Glomerular endothelial cell (primary cell): ENCODE measurements around the gene TMEM163. TPM values are rescaled to one million over a fixed set of nuclear protein-coding genes. Genes with fewer than 3 reads are reported as not detected.
A peak's percentile ranks its signal among the peaks of the same experiment; 100 is the strongest.

ENCODE experiments used
- DNase-seq: peaks from one replicate; pipeline ENCODE4 v3.0.0-alpha.2; 2011; ENCODE audit warnings: low read depth, low spot score; ENCODE audit errors: extremely low read depth
- total RNA-seq: library from RNA; depleted of rRNA; stranded (reverse); fragments of >200 nt; gene quantifications from 2 replicates; pipeline ENCODE4 v1.2.3, GENCODE V29; 2015

Gene TMEM163
- total RNA-seq, 1 donor from 2014 or later: 3.2 TPM

DNA sequence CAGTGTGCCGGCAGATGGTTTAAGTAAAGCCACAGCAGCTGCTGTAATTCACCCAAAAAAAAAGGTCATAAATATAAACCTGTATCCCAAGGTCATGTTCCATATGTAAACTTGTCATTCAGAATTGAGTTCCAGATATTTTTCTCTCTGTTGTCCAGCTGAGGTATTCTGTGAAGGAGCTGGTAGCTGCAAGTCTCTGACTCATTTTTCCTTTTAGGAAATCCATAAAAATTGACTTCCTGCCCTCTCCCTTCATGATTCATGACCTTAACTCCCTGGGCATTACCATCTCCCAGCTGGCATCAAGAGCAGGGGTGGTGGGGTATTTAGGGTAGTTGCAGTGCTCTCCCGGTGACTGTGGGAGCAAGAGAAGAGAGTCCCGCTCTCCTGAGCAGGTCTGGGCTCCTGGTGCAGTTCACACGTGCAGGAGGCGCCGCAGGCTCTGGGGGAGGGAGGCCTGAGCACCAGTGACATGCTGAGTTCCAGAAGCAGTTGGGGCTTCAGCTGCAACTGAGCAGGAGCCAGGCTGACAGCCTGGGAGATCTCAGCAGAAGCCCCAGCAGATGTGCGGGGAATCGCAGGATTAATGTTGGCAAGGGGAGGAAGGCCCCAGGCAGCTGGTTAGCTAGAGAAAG is 272.3 kb downstream of the TMEM163 start:
- peak; percentile 65 for DNase-seq

DNA sequence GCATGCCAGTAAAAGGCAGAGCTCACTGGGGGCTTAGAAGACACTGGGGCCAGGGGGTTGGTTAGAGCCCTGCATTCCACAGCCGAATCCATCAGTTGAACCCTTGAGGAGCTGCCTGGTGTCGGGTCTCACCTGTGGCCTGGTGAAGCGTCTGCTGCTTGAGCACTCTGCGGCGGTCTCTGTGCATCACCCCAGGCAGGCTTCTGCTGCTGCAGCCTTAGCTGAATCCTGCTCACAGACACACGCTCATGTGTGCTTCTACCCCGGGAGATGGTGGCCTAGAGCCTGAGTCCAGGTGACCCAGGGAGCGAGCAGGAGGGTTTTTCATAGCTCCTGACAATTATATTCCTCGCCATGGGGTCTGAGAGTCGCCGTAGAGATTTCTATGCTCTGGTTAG is 272.8 kb downstream of the TMEM163 start:
- DNase-seq: no peak

DNA sequence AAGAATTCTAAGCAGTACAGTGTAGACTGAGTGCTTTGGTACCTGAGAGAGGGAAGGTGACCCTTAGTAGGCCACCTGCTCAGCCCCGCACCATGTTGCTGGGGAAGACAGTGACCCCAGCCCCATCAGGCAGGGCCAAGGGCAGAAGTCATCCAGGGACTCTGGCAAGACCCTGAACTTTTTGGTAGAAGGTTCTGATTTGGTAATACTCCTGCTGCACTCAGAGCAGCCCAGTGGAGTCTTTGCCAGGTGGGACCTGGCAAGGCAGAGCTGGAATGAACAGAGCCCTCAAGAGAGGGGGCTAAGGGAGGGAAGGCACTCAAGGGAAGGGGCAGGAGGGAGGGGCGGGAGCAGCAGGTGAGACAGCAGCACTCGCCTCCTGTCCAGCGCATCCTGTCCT is 273.7 kb downstream of the TMEM163 start:
- no peak for DNase-seq

- DNase-seq: no peak
Measured at GRCh38 chr2:134443814-134444480, 274.9 kb downstream of the TMEM163 start.

- no peak for DNase-seq
Measured at GRCh38 chr2:134441153-134441863, 277.5 kb downstream of the TMEM163 start.

DNA sequence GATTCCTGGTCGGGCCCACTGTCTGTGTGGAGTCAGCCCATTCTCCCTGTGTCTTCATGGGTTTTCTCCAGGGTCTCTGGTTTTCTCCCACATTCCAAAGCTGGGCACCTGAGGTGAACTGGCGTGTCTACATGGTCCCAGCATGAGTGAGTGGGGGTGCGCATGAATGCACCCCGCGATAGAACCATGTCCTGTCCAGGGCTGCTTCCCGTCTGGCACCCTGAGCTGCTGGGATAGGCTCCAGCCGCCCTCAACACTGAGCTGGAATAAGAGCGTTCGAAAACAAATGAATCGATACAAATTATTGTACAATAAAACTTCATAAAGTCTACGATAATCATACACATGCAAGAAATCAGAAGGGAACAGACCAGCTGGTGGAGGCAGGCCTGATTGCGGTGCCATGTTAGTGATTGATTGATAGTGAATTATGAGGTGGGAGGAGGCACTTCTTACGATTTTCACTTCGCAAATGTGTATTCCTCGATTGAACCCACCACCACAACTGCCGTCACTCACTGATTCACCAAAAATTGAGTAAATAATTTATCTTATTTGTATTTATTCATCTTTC is 278.4 kb downstream of the TMEM163 start:
- DNase-seq: no peak

GRCh38 chr2:134438371-134438770 is 280.4 kb downstream of the TMEM163 start:
- DNase-seq: no peak

- no peak for DNase-seq
Measured at GRCh38 chr2:134436706-134437105, 282.1 kb downstream of the TMEM163 start.

GRCh38 chr2:134435936-134436335 is 282.9 kb downstream of the TMEM163 start:
- DNase-seq: no peak

DNA sequence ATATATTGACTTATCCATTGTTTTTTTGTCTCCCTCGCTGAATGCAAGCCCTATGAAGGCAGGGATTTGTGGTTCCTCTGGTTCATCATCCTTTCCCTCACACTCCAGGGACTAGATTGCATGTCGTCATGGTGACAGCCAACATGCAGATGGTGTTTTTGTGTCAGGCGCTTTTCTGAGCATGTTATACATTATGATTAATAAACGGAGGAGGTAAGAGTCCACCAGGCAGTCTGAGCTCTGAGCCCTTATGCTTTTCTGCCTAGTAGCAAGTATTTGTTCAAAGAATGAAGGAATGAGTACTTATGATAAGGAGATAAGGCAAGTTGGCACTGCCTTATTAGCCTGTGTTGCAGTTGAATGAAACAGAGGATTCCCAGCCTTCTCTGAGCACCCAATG is 283.3 kb downstream of the TMEM163 start:
- DNase-seq: no peak

GRCh38 chr2:134433979-134434378 is 284.8 kb downstream of the TMEM163 start:
- DNase-seq: no peak

- no peak for DNase-seq
Measured at GRCh38 chr2:134433469-134433868, 285.3 kb downstream of the TMEM163 start.

- DNase-seq: no peak
Measured at GRCh38 chr2:134432435-134432883, 286.3 kb downstream of the TMEM163 start.

DNA sequence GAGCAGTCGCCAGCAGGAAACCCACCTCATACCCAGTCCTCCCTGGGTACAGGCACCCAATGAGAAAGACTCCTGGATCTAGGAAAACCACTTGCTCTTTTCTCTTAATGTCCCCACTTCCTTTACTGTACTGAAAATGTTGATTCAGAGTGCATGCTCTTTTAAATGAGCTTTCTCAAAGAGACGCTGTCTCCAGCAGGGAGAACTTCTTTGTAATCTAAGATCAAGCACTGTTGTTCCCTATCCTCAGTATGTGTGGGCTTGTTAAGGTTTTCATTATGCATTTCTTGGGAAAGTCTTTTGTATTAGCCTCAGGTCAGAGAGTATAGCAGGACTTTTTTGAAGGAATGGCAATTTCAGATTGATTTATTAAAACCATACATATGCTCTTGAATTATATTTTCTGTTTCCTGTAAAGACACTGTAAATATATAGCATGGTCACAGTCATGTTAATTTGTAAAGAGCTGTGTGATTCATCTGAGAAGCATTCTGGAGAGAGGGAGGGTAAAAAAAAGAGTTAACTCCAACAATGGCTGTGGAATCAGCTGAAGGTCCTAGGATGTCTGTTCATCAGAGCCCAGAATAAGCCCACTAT is 286.9 kb downstream of the TMEM163 start:
- no peak for DNase-seq

- DNase-seq: no peak
Measured at GRCh38 chr2:134429886-134430285, 288.9 kb downstream of the TMEM163 start.

- no peak for DNase-seq
Measured at GRCh38 chr2:134426721-134427120, 292.1 kb downstream of the TMEM163 start.

DNA sequence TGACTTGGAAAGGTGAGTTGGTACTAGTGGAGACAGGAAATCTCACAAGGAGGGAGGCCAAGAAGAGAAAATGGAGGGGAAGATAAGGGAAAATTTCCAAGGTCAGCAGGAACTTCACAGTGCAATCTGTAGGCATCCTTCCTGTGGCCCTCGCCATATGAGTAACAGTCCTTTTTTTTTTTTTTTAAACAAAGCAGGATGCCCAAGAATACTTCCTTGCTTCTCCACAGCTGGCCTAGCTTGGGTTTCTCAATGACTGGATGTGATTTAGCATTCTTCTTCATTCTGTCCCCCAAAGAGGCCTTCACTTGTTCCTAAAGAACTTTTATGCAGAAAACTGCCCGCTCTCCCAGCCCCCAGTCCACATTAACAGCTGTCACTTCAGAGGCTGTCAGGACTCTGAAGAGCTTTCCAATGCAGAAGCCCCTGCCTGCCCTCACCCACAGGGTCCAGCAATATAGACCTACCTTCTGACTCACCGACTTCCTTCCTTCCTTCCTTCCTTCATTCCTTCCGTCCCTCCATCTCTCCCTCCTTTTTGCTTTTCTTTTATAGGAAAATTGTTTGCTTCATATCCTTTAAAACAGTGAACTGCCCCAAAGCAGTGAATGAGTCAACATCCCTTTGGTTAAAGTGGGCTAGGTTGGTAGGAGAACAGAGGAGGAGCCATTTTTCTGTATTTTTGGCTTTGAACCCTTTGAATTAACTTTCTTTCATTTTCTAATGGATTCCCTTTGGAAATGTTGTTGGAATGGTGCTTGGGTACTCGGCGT is 292.9 kb downstream of the TMEM163 start:
- no peak for DNase-seq

DNA sequence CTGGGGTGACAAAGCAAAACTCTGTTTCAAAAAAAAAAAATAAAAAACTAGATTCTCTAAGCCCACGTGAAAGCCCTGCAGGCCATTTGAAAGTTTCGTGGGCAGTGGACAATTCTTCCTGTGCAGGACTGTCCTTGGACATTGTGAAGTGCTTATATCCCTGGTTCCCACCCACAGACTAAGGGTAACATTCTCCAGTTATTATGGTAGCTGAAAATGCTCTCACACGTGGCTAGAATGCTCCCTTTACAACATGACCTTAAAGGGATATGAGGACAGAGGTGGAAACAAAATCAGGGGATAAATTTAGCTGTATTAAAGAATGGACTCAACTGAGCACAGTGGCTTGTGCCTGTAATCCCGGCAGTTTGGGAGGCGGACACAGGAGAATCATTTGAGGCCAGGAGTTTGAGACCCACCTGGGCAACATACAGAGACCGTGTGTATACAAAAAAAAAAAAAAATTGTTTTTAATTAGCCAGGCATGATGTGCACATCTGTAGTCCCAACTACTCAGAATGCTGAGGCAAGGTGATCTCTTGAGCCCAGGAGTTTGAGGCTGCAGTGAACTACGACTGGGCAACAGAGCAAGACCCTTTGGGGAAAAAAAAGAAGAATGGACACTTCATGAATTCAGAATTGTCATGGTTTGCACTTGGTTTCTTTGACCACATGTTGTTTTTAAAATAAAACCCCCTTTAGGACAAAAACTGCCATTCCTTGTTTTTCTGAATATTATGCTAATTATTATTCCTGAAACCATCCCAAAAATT is 297.1 kb downstream of the TMEM163 start:
- DNase-seq: no peak

DNA sequence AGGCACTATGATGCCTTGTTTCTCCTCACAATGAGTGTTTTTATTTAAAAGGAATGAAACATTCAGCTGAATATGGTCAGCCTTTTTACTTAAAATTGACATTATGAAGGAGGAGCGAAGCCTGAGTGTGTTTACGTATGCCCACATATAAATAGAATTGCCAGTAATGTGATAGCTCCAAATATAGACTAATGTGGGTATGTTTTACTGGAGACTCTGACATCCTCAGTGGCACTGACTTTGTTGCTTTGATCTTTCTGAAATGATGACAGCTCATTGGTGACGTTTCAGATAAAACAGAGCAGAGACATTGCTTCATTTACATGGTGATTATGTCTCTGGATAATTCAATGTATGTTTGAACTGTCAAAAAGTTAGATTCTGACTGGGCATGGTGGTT is 297.9 kb downstream of the TMEM163 start:
- no peak for DNase-seq

DNA sequence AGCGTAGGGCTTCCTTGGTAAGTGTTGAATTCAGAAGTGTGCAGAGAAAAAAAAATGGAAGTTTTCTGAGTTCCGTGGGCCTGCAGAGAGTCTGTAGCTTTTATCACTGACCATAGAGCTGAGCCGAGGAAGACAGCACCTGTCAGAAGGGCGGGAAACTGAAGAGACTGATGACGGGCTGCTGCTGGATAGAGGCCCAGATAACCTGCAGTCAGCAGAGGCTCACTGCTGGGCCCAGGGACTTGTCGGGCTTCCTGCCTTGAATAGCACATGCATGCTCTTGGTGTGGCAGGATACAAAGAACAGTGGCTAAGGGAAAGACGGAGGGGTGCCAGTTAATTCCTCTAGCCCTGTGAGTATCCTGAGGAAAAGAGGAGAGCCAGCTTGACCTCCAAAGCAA is 298.5 kb downstream of the TMEM163 start:
- DNase-seq: no peak
